ENCODE results near the gene IFITM2. TPM values are rescaled to one million over a fixed set of nuclear protein-coding genes. Genes with fewer than 3 reads are reported as not detected.
"Not testable (repeated sequence)": the region's sequence is repeated elsewhere in the genome, so short reads cannot be mapped to it uniquely, and the experiment has no call there.

Gene IFITM2
- total and polyA plus RNA-seq, 4 donors = 8.5 to 1,441 (median 404) TPM

GRCh38 chr11:332651-333480 is 25.2 kb downstream of the IFITM2 start:
- Histone ChIP-seq H3K4me3 (ENCODE audit: low read depth in 1 of 3, low read length in 3 of 3) (no peak overlapping the region), H3K36me3 (ENCODE audit: control insufficient read depth in 4 of 4, insufficient read depth in 3 of 4, low read depth in 1 of 4, low read length in 3 of 4) (no peaks in the 10 kb centered on the region), H3K4me1 (ENCODE audit: control insufficient read depth in 4 of 4, insufficient read depth in 4 of 4, low read length in 3 of 4) (peaks cover 0 to 3% (median 1%) of the 10 kb centered on the region in 4 donors), H3K9me3 (ENCODE audit: control insufficient read depth in 4 of 4, low read length in 3 of 4) (no peaks in the 10 kb centered on the region), H3K27ac (ENCODE audit: low read depth in 1 of 2, low read length in 2 of 2) (no peak overlapping the region), H3K27me3 (ENCODE audit: control insufficient read depth in 4 of 4, insufficient read depth in 4 of 4, low read length in 3 of 4) (no peaks in the 10 kb centered on the region), H3K9ac (ENCODE audit: low read depth in 1 of 2, low read length in 2 of 2) (no peak overlapping the region)
- DNase-seq (ENCODE audit: low spot score) = no peak
- TF ChIP-seq, protein P1, sequence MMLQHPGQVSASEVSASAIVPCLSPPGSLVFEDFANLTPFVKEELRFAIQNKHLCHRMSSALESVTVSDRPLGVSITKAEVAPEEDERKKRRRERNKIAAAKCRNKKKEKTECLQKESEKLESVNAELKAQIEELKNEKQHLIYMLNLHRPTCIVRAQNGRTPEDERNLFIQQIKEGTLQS (IDR thresholded peaks at IDR 0.05) = no peak
- TF ChIP-seq SP1 (IDR thresholded peaks at IDR 0.05) = no peak
- no peak for TF ChIP-seq MAX (IDR thresholded peaks at IDR 0.05)
- no peak for TF ChIP-seq CTCF (IDR thresholded peaks at IDR 0.05; ENCODE audit: low read depth, low read length, missing input control)
- TF ChIP-seq, protein P2, sequence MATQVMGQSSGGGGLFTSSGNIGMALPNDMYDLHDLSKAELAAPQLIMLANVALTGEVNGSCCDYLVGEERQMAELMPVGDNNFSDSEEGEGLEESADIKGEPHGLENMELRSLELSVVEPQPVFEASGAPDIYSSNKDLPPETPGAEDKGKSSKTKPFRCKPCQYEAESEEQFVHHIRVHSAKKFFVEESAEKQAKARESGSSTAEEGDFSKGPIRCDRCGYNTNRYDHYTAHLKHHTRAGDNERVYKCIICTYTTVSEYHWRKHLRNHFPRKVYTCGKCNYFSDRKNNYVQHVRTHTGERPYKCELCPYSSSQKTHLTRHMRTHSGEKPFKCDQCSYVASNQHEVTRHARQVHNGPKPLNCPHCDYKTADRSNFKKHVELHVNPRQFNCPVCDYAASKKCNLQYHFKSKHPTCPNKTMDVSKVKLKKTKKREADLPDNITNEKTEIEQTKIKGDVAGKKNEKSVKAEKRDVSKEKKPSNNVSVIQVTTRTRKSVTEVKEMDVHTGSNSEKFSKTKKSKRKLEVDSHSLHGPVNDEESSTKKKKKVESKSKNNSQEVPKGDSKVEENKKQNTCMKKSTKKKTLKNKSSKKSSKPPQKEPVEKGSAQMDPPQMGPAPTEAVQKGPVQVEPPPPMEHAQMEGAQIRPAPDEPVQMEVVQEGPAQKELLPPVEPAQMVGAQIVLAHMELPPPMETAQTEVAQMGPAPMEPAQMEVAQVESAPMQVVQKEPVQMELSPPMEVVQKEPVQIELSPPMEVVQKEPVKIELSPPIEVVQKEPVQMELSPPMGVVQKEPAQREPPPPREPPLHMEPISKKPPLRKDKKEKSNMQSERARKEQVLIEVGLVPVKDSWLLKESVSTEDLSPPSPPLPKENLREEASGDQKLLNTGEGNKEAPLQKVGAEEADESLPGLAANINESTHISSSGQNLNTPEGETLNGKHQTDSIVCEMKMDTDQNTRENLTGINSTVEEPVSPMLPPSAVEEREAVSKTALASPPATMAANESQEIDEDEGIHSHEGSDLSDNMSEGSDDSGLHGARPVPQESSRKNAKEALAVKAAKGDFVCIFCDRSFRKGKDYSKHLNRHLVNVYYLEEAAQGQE (IDR thresholded peaks at IDR 0.05) = no peak
- WGBS = 93% methylated on average over 23 of the region's 23 CpGs

DNA sequence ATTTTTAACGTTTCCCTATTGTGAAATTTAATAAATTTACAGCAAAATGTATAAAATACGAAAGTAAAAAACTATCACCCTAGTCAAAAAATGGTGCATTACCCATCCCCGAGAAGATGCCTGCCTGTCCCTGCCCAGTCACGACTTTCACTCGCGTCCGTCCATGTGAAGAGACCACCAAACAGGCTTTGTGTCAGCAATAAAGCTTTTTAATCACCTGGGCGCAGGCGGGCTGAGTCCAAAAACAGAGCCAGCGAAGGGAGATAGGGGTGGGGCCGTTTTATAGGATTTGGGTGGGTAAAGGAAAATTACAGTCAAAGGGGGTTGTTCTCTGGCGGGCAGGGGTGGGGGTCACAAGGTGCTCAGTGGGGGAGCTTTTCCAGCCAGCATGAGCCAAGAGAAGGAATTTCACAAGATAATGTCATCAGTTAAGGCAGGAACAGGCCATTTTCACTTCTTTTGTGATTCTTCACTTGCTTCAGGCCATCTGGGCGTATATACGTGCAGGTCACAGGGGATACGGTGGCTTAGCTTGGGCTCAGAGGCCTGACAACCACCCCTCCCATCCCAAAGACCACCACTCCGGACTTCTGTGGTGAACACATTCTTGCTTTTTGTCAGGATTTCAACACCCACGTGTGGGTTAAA is 26.1 kb downstream of the IFITM2 start:
- not testable (repeated sequence) for H3K9me3 ChIP-seq (ENCODE audit: control insufficient read depth in 4 of 4, low read length in 3 of 4); H3K27me3 ChIP-seq (ENCODE audit: control insufficient read depth in 4 of 4, insufficient read depth in 4 of 4, low read length in 3 of 4); H3K27ac ChIP-seq (ENCODE audit: low read depth in 1 of 2, low read length in 2 of 2); H3K4me1 ChIP-seq (ENCODE audit: control insufficient read depth in 4 of 4, insufficient read depth in 4 of 4, low read length in 3 of 4); H3K4me3 ChIP-seq (ENCODE audit: low read depth in 1 of 3, low read length in 3 of 3); H3K9ac ChIP-seq (ENCODE audit: low read depth in 1 of 2, low read length in 2 of 2); DNase-seq (ENCODE audit: low spot score); H3K36me3 ChIP-seq (ENCODE audit: control insufficient read depth in 4 of 4, insufficient read depth in 3 of 4, low read depth in 1 of 4, low read length in 3 of 4)
- WGBS = 90% methylated on average over 17 of the region's 17 CpGs

DNA sequence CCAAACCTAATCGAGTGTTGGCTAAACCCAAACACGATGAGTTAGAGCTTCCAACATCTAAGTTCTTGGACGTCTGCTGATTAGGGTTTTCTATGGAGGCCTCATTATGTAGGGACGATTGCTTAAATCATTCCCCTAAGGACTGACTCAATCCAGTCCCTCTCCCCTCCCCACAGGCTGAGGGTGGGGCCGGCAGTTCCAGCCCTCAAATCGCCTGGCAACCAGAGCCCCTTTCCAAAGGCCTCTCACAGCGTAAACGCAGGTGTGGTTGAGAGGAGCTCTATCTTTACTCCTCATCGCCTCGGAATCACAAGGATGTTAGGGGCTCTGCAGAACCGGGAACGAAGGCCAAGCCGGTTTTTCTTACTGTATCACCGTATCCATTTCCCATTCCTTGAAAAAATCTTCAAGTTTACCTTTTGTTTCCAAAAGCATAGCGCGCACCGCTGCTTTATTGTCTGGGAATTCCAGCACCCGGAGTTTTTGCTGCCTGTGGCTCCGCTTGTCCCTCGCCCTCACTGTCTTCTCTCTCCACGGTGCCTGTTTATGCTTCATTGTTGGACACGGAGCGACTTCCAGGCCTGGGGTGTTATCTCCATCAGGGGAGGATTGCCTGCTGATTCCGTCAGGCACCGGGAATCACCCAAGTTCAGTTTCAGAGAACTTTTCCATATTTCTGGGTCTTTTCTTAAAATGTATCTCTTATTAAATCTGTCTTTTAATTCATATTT is 26.8 kb downstream of the IFITM2 start:
- Histone ChIP-seq H3K27me3 (ENCODE audit: control insufficient read depth in 4 of 4, insufficient read depth in 4 of 4, low read length in 3 of 4) (no peaks in the 10 kb centered on the region), H3K9ac (ENCODE audit: low read depth in 1 of 2, low read length in 2 of 2) (no peak overlapping the region), H3K4me3 (ENCODE audit: low read depth in 1 of 3, low read length in 3 of 3) (no peak overlapping the region), H3K9me3 (ENCODE audit: control insufficient read depth in 4 of 4, low read length in 3 of 4) (no peaks in the 10 kb centered on the region), H3K4me1 (ENCODE audit: control insufficient read depth in 4 of 4, insufficient read depth in 4 of 4, low read length in 3 of 4) (peaks cover 0 to 3% (median 1%) of the 10 kb centered on the region in 4 donors), H3K27ac (ENCODE audit: low read depth in 1 of 2, low read length in 2 of 2) (peak overlapping the region in 1 of 2 donors; percentile 31), H3K36me3 (ENCODE audit: control insufficient read depth in 4 of 4, insufficient read depth in 3 of 4, low read depth in 1 of 4, low read length in 3 of 4) (no peaks in the 10 kb centered on the region)
- DNase-seq (ENCODE audit: low spot score) = no peak
- WGBS = 80% methylated on average over 25 of the region's 25 CpGs
- TF ChIP-seq RAD21 (IDR thresholded peaks at IDR 0.05) (no peak), HNF4A (conservative IDR thresholded peaks at IDR 0.05) (no peak), TAF1 (conservative IDR thresholded peaks at IDR 0.05) (no peak), YY1 (IDR thresholded peaks at IDR 0.05) (no peak), FOXA1 (IDR thresholded peaks at IDR 0.05) (no peak), JUND (IDR thresholded peaks at IDR 0.05) (no peak), EGR1 (IDR thresholded peaks at IDR 0.05; ENCODE audit: low read depth in 2 of 2) (no peak), NR2F2 (IDR thresholded peaks at IDR 0.05) (no peak), CTCF (IDR thresholded peaks at IDR 0.05; ENCODE audit: low read depth, low read length, missing input control) (no peak), SP1 (IDR thresholded peaks at IDR 0.05) (no peak)

All from liver (tissue), 9 donors.